Lower leg skin (tissue), 3 donors: ENCODE measurements around the gene CIBAR2.

ENCODE experiments used
- POLR2A ChIP-seq, 2 donors: fragments of 450-650 bp; IDR thresholded peaks; one replicate each; pipeline ENCODE4 v1.6.1; 2016 to 2017; ENCODE audit warnings: antibody characterized with exemption in 2 of 2, mild to moderate bottlenecking in 1 of 2, moderate library complexity in 1 of 2
- TF ChIP-seq, protein P1 (sequence below), 3 donors: fragments of 450-650 bp; IDR thresholded peaks; one replicate each; pipeline ENCODE4 v1.5.1; 2016; ENCODE audit warnings: antibody characterized with exemption in 3 of 3, mild to moderate bottlenecking in 3 of 3, moderate library complexity in 2 of 3

- no peak for TF ChIP-seq POLR2A (IDR thresholded peaks at IDR 0.05)
- TF ChIP-seq, protein P1, sequence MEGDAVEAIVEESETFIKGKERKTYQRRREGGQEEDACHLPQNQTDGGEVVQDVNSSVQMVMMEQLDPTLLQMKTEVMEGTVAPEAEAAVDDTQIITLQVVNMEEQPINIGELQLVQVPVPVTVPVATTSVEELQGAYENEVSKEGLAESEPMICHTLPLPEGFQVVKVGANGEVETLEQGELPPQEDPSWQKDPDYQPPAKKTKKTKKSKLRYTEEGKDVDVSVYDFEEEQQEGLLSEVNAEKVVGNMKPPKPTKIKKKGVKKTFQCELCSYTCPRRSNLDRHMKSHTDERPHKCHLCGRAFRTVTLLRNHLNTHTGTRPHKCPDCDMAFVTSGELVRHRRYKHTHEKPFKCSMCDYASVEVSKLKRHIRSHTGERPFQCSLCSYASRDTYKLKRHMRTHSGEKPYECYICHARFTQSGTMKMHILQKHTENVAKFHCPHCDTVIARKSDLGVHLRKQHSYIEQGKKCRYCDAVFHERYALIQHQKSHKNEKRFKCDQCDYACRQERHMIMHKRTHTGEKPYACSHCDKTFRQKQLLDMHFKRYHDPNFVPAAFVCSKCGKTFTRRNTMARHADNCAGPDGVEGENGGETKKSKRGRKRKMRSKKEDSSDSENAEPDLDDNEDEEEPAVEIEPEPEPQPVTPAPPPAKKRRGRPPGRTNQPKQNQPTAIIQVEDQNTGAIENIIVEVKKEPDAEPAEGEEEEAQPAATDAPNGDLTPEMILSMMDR (IDR thresholded peaks at IDR 0.05) = no peak
Observed at GRCh38 chr16:85120006-85120340, 7.7 kb upstream of the CIBAR2 start.
